Sigmoid colon (tissue), 7 donors: Measurements from ENCODE around the gene ZFYVE9. TPM values are rescaled to one million over a fixed set of nuclear protein-coding genes. Genes with fewer than 3 reads are reported as not detected.

Experiments
- DNase-seq: peaks from one replicate; pipeline ENCODE4 v3.0.0-alpha.2; 2019
- H3K27ac ChIP-seq, 4 donors: fragments of 200-600 bp; sonication (generic); one replicate each; pipeline ENCODE4 v1.5.1; 2016 to 2019; ENCODE audit warnings: mild to moderate bottlenecking in 1 of 4
- H3K27me3 ChIP-seq, 3 donors: fragments of 200-600 bp; sonication (generic); one replicate each; pipeline ENCODE4 v1.5.1; 2019; ENCODE audit warnings: mild to moderate bottlenecking in 1 of 3
- H3K36me3 ChIP-seq, 4 donors: fragments of 200-600 bp; sonication (generic); one replicate each; pipeline ENCODE4 v1.5.1; 2016 to 2019
- H3K4me1 ChIP-seq, 4 donors: fragments of 200-600 bp; sonication (generic); one replicate each; pipeline ENCODE4 v1.5.1; 2017 to 2019
- H3K4me3 ChIP-seq, 4 donors: fragments of 200-600 bp; sonication (generic); one replicate each; pipeline ENCODE4 v1.5.1; 2017 to 2019; ENCODE audit warnings: mild to moderate bottlenecking in 2 of 4, moderate library complexity in 1 of 4
- H3K9me3 ChIP-seq, 4 donors: fragments of 200-600 bp in 3 of 4; sonication (generic) in 3 of 4; one replicate each; pipeline versions ENCODE4 v1.5.1 to v1.6.1; 2013 to 2019
- CTCF ChIP-seq, 4 experiments: fragments of 450-650 bp in 3 of 4; fragments of 200-600 bp in 1 of 4; IDR thresholded peaks; one replicate each; pipeline ENCODE4 v1.5.1; 2016 to 2019; ENCODE audit warnings: antibody characterized with exemption in 4 of 4, mild to moderate bottlenecking in 3 of 4, moderate library complexity in 2 of 4
- EP300 ChIP-seq, 4 donors: sonication (generic); formaldehyde crosslinking; IDR thresholded peaks; one replicate each; pipeline ENCODE4 v1.6.1; 2017; ENCODE audit warnings: antibody characterized with exemption in 4 of 4
- POLR2A ChIP-seq, 2 donors: fragments of 450-650 bp; IDR thresholded peaks; one replicate each; pipeline ENCODE4 v1.6.1; 2016; ENCODE audit warnings: antibody characterized with exemption in 2 of 2, mild to moderate bottlenecking in 2 of 2, moderate library complexity in 2 of 2
- POLR2AphosphoS5 ChIP-seq, 4 donors: sonication (generic); formaldehyde crosslinking; IDR thresholded peaks; one replicate each; pipeline ENCODE4 v1.6.1; 2017; ENCODE audit warnings: antibody characterized with exemption in 4 of 4
- WGBS, 2 donors: extraction: QIAGEN DNeasy Blood & Tissue Kit; methylation state at CpG; one replicate each; pipeline ENCODE4 v1.1.7; 2013; 5-methylcytosine and 5-hydroxymethylcytosine counted together
- intact Hi-C: fragments of 100-400 bp; cut with DNase I; formaldehyde crosslinking; loops from one replicate; pipeline ENCODE4 v1.15.1; 2023
- polyA plus RNA-seq, 3 donors: library from polyadenylated mRNA; stranded (reverse); fragments of 200-250 nt; gene quantifications; one replicate each; pipeline ENCODE4 v1.2.3, GENCODE V29; 2013
- total RNA-seq, 4 donors: library from RNA; depleted of rRNA; stranded (reverse); fragments of >200 nt; gene quantifications; one replicate each; pipeline ENCODE4 v1.1.0, GENCODE V29; 2016
- donor health status: healthy with polysubstance abuse.
- donor health status: Bipolar disorder and iron deficiency.
- donor health status: healthy.

Gene ZFYVE9
- total and polyA plus RNA-seq, 7 donors: 4.7 to 36.3 (median 25.9) TPM

DNA sequence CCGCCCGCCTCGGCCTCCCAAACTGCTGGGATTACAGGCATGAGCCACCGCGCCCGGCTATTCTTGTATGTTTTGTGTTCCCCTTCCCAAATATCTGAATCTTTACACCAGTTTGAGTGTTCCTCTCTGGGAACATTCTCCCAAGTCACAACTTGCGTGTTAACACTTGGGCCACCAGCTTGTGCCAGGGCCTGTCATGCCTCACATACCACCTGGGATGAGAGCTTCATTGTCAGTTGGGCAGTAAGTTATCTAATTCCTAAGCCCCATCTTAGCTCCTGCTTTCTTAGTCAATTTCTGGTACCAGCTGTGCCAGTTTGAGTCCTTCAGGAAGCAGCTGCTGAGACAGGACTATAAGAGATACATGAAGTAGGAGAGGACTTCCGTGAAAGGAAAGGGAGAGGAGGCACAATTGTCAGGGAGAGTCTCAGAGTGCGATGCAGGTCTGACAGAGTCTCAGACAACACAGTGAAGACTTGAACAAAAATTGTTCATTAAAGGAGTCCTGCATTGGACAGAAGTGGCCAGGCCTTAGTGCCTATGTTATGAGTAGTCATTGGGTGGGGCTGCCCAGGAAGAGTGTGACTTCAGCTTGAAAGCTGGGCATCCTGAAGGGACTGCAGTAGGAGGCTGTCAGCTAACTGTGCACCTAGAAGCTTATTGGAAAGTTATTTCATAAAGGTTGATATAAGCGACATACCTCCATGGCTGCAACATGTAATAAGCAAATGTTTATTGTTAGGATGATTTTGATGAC is 17.3 kb downstream of the ZFYVE9 start:
- intact Hi-C loops: no loop called here
- no peaks in the 10 kb centered on the region for H3K9me3 ChIP-seq
- no peak for DNase-seq
- peaks cover 0 to 22% (median 12%) of the 10 kb centered on the region in 4 donors for H3K4me1 ChIP-seq
- no peak overlapping the region for H3K4me3 ChIP-seq
- H3K27me3 ChIP-seq: no peaks in the 10 kb centered on the region
- 94 to 97% methylated on average over 10 of the region's 10 CpGs for WGBS, 2 donors
- no peak overlapping the region for H3K27ac ChIP-seq
- TF ChIP-seq CTCF (IDR thresholded peaks at IDR 0.05) (no peak), POLR2AphosphoS5 (IDR thresholded peaks at IDR 0.05) (no peak), POLR2A (IDR thresholded peaks at IDR 0.05) (no peak), EP300 (IDR thresholded peaks at IDR 0.05) (no peak)
- H3K36me3 ChIP-seq: no peaks in the 10 kb centered on the region

- intact Hi-C loops: no loop called here
- 96 to 98% methylated on average over 2 of the region's 2 CpGs for WGBS, 2 donors
- Histone ChIP-seq H3K27me3 (no peaks in the 10 kb centered on the region), H3K36me3 (no peaks in the 10 kb centered on the region), H3K4me3 (no peak overlapping the region), H3K27ac (no peak overlapping the region), H3K9me3 (no peaks in the 10 kb centered on the region), H3K4me1 (peaks cover 0 to 13% (median 7%) of the 10 kb centered on the region in 4 donors)
- DNase-seq: no peak
- TF ChIP-seq EP300 (IDR thresholded peaks at IDR 0.05): no peak
- TF ChIP-seq POLR2A (IDR thresholded peaks at IDR 0.05): no peak
- no peak for TF ChIP-seq POLR2AphosphoS5 (IDR thresholded peaks at IDR 0.05)
- TF ChIP-seq CTCF (IDR thresholded peaks at IDR 0.05): no peak
These were observed 21.1 kb downstream of the ZFYVE9 start for GRCh38 chr1:52162947-52163346.

- H3K36me3 ChIP-seq: no peaks in the 10 kb centered on the region
These were observed 22.7 kb downstream of the ZFYVE9 start for GRCh38 chr1:52164604-52165003.

GRCh38 chr1:52166996-52167753 is 25.3 kb downstream of the ZFYVE9 start:
- no peaks in the 10 kb centered on the region for H3K36me3 ChIP-seq
- no peak overlapping the region for H3K4me3 ChIP-seq
- WGBS, 2 donors: 90 to 91% methylated on average over 6 of the region's 6 CpGs
- H3K27me3 ChIP-seq: no peaks in the 10 kb centered on the region
- no peaks in the 10 kb centered on the region for H3K4me1 ChIP-seq
- no peaks in the 10 kb centered on the region for H3K9me3 ChIP-seq
- intact Hi-C loops: no loop called here
- TF ChIP-seq EP300 (IDR thresholded peaks at IDR 0.05) (no peak), POLR2A (IDR thresholded peaks at IDR 0.05) (no peak), CTCF (IDR thresholded peaks at IDR 0.05) (no peak), POLR2AphosphoS5 (IDR thresholded peaks at IDR 0.05) (no peak)
- H3K27ac ChIP-seq: no peak overlapping the region
- no peak for DNase-seq

More at GRCh38 chr1:52164604-52165003, 22.7 kb downstream of the ZFYVE9 start:
- no peak for TF ChIP-seq POLR2A (IDR thresholded peaks at IDR 0.05)
- no peak for TF ChIP-seq EP300 (IDR thresholded peaks at IDR 0.05)
- no peak for TF ChIP-seq POLR2AphosphoS5 (IDR thresholded peaks at IDR 0.05)
- no peak for TF ChIP-seq CTCF (IDR thresholded peaks at IDR 0.05)
- no peak for DNase-seq
- Histone ChIP-seq H3K4me3 (no peak overlapping the region), H3K27ac (no peak overlapping the region), H3K4me1 (no peaks in the 10 kb centered on the region), H3K9me3 (no peaks in the 10 kb centered on the region), H3K27me3 (no peaks in the 10 kb centered on the region)
- intact Hi-C loops: no loop called here
- 96 to 98% methylated on average over 4 of the region's 4 CpGs for WGBS, 2 donors
